HG02840 (cell line): ENCODE data around the gene RAD51B.

Experiments used
- ATAC-seq: cut with Tn5 transposase; IDR thresholded peaks from one replicate; pipeline ENCODE4 v1.9.1; 2021; ENCODE audit warnings: mild to moderate bottlenecking, moderate library complexity, moderate number of reproducible peaks; ENCODE audit not compliant: unreplicated experiment, low FRiP score

RAD51B gene

DNA sequence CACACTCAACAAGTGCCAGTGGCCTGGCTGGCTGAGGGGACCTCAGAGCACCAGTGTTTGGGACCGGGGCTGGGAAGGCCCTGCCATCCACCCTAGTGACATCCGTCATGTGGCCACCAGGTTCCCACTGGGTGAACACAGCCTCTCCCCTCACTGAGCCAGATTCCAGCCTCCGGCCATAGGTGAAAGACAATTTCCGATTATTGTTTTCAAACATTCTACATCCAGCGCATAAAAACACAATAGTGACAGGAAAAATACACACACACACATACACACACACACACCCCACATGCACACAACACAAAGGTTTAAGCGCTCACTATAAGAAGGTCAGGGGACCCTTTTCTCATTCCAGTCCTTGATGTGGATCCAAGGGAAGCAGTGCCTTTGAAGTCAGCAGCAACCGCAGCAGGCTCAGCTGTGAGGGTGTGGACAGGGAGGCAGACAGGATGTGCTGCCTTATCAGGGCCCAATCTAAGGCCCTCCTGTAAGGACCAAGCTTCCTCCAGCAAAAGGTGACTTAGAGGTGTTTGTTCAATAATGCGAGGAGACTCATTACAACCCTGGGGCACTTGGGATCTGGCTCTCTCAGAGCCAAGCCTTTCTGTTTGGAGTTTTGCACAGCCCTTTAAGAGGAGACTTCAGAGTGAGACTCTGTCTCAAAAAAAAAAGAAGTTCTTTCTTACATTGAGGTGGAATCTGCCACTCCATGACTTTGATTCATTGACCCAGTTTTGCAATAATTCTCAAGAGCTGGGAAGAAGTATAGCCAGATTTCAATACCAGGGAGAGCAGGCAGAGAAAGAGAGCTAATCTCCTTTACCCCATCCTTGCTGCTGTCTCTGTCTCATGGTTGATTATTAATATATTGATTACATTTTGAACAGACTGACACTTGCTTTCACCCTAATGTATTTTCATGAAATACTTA, 745.5 kb downstream of the RAD51B start:
- no peak for ATAC-seq

GRCh38 chr14:68566075-68566474, 746.5 kb downstream of the RAD51B start:
- no peak for ATAC-seq

GRCh38 chr14:68568907-68569897, 749.6 kb downstream of the RAD51B start:
- ATAC-seq, result no peak

DNA sequence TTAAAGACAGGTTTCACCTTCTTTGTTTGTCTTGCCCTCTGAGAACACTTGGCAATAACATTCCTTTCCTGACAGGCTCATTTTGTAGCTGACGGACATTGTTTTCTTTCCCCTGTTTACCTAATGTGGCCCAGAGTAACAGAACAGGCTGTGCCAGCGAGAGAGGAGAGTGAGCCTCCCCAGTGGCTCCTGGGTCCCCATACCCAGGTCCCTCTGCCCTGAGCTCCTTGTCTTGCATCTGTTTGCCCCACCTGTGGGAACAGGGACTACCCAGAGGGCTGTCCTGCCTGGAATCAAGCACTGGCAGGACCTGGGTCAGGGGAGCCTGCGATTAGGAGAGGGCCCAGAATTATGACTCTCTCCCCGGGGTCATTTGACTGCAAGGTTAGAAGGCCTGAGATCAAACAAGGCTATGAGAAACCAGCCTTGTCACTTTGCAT, 750.4 kb downstream of the RAD51B start:
- ATAC-seq, result no peak

GRCh38 chr14:68571114-68571591, 751.6 kb downstream of the RAD51B start:
- ATAC-seq, result no peak

GRCh38 chr14:68571928-68572525, 752.4 kb downstream of the RAD51B start:
- no peak for ATAC-seq

DNA sequence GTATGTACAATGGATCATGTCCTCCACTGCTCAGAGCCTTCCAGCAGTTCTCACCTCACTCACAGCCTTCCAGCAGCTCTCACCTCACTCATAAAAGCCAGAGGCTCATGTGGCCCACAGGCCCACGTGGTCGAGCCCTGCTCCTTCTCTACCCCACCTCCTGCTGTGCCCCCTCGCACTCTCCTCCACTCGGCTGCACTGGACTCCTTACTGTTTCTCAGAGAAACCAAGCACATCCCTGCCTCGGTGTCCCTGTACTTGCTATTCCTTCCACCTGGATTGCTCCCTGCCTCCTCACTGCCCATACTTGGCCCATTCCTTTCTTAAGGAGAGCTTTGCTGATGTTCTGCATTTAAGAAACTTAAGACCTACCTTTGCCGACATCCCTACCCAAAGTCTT, 753.5 kb downstream of the RAD51B start:
- no peak for ATAC-seq

DNA sequence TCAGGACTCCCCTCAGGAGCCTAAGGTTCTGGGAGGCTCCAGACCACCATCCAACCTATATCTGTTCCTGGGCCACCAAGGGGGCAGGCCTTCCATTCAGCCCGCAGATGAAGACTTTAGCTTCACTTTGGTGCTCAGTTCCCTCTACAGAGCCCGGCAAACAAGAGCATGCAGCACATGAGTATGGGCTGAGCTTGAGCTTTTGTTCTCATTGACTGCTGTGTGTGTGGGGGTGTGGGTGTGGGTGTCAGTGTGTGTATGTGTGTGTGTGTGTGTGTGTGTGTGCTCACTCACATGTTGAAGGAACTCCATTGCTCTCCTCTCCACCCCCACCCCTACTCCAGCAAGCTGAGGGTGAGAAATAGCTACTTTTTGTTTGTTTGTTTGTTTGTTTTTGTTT, 754.1 kb downstream of the RAD51B start:
- no peak for ATAC-seq

- ATAC-seq, result no peak
These were observed 754.9 kb downstream of the RAD51B start for GRCh38 chr14:68574461-68574860.

- ATAC-seq, result no peak
These were observed 755.3 kb downstream of the RAD51B start for GRCh38 chr14:68574906-68575305.

DNA sequence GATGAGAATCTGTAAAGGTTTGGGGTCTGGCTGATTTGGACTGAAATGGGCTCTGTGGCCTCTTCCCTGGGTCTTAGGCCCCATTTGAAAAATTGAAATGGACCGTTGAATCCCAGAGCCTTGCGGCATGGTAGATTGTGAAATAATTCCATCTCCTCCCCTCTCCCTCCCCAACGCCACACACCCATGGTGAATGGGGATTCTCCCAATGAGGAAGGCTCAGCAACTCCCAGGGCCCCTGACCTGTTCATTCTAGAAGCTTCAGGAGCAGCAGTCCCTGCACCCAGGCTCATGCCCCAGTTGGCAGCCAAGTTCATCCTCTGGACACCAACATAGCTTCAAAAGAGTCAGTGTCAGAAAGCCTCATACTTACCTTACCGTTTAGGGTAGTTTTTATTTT, 755.8 kb downstream of the RAD51B start:
- no peak for ATAC-seq

DNA sequence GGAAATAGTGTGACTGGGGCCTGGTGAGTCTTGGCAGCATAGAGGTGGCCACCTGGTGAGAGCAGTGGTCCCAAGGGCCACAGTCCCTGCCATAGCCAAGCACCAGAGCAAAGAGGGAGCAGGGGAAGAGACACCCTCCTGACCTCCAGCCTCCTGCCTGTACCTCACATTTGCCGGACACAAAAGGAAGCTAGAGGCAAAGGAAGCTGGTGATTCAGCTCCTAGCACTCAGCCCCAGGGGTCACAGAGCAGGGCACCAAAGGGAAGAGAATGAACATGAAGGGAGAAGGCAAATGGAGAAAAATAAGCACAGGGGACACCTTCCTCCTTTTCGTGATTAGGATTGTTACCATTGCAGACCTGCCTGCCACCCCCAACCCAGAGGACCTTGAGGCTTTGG, 756.5 kb downstream of the RAD51B start:
- ATAC-seq, result no peak

DNA sequence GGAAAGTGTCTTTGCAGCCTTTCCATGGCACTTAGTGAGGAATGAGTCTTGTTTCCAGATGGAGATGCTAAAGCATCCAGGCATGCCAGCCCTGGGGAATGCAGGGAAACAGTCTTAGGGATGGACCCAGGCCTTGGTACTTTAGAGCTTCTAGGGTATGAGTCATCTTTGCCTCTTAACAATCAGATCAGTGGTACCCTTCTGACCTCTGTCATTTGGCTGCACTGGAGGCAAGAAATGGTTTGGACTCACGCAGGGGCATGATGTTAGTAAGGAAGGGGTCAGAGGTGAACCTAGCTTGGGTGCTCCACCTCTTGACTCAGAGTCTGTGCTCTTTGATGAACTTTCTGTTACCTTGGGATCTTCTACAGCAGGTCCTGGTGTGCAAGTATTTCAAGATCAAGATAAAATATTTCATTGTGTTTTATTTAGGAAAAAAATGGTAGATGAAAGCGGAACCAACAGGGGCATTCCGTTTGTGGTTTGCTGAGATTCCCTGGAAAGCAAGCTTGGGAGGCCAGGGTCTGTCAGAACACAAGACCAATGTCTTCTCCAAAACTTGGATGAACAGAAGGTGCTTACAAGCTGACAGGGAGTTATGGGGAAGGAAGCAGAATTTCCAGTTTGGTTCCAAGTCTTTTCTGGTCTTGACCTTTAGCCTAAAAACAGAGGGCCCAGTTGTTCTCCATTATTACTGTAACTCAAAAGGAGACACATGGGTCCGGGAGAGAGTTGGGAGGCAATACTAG, 757.1 kb downstream of the RAD51B start:
- no peak for ATAC-seq

DNA sequence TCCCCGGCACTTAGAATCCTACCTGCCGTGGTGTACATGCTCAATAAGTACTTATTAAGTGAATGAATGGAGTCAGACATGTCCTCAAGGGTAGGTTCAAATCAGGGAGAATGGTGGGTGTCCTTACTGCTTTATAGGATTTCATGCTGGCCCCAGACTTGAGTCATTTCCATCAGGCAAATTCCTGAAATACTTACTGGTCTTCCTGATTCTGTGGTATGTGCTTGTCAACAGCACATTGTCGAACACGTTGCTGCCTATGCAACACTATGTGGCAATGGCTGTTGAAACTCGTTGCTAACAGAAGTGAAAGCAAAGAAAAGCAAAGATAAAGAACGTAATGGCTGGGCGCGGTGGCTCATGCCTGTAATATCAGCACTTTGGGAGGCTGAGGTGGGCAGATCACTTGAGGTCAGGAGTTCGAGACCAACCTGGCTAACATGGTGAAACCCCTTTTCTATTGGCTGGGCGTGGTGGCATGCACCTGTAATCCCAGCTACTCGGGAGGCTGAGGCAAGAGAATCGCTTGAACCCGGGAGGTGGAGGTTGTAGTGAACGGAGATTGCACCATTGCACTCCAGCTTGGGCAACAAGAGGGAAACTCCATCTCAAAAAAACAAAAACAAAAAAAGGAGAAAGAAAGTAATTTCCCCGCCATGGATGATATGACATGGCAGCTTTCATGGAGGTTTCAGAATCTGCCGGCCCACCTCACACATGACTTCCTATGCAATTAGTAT, 758.4 kb downstream of the RAD51B start:
- ATAC-seq, result no peak

GRCh38 chr14:68578597-68578996, 759.0 kb downstream of the RAD51B start:
- no peak for ATAC-seq

- no peak for ATAC-seq
These were observed 760.6 kb downstream of the RAD51B start for GRCh38 chr14:68580096-68580645.

GRCh38 chr14:68580671-68581070, 761.1 kb downstream of the RAD51B start:
- ATAC-seq, result no peak

- no peak for ATAC-seq
These were observed 764.1 kb downstream of the RAD51B start for GRCh38 chr14:68583548-68584280.
